ENCODE data around the gene CLEC4F.

Gene CLEC4F

DNA sequence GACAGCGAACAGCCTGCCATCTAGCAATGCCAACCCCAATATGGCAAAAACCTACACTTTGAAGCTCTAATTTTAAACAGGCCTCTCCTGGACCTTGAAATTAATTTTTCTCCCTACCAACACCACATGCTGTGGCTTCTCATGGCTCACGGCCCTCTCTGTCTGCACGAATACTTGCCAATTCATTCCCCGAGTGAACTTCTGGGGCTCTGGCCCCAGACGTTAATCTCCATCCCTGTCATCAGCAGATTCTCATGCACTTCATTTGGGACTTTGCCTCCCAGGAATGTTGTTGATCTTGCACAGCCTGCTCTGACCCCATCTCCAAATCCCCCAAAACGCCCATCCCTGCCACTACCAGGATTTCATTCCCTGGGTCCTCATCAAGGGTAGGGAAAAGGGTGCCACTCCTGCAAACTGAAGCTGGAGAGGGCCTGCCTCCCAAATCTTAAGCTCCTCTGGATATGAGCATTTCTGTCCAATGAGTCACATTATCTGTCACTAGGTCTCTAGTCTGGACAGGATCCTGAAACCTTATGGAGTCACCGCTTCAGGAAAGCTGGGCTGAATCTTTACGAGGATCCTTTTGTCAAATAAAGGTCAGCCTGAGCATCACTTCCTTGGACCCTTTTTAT, 40.4 kb downstream of the CLEC4F start:
- peak; percentile 79 for DNase-seq

DNA sequence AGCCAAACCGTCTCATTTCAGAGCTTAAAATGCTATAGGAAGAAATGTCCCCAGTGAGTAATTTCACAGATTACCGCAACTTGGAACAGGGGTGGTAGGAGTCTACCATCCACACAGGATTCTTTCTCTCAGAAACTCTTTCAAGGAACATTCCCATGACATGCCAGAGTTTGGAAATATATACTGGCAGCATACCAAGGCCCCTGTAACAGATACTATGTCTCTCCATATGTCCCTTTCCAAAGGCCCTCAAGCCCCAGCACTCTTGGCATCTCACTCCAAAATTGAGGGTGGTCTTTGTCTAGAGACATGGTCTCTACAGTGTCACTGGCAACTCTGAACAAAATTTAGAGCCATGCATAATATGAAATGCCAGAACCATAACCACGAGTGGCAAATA, 40.9 kb downstream of the CLEC4F start:
- DNase-seq, result peak; percentile 53

DNA sequence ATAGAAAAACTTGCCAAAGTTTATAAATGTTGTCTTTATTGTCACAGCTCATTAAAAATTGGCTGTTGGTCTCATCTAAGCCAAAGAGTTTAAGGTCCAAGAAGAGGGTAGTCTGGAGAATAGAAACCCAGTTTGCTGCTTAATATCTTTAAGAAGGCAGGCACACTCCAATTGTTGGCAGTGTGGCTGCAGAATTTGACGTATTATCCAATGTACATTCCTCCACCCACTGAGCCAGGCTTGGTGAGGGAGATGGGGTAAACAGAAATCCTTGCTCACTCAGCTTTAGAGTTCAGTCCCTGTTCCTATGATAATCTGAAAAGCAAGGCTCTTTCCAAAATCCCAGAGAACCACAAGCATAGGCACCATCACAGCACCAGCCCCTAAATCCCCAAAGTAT, 41.7 kb downstream of the CLEC4F start:
- no peak for DNase-seq

- DNase-seq, result peak; percentile 10
These were observed 42.9 kb downstream of the CLEC4F start for GRCh38 chr2:70777450-70777849.

GRCh38 chr2:70776266-70776665, 44.1 kb downstream of the CLEC4F start:
- DNase-seq, result no peak

- DNase-seq, result no peak
These were observed 45.3 kb downstream of the CLEC4F start for GRCh38 chr2:70775141-70775540.

- no peak for DNase-seq
These were observed 47.8 kb downstream of the CLEC4F start for GRCh38 chr2:70772486-70773155.

DNA sequence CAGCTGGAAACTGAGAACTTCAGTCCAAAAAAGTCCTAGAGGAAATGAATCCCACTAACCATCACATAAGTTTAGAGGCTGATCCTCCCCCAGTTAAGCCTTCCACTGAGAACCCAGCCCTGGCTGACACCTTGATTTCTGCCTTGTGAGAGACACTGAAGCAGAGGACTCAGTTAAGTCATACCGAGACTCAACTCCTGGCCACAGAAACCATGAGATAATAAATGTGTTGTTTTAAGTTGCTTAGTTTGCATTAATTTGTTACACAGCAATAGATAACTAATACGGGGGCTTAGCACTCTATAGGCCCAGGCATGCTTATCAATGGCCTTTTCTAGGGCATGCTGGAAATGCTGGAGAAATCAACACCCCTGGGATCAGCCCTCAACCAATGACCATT, 49.0 kb downstream of the CLEC4F start:
- DNase-seq, result no peak

DNA sequence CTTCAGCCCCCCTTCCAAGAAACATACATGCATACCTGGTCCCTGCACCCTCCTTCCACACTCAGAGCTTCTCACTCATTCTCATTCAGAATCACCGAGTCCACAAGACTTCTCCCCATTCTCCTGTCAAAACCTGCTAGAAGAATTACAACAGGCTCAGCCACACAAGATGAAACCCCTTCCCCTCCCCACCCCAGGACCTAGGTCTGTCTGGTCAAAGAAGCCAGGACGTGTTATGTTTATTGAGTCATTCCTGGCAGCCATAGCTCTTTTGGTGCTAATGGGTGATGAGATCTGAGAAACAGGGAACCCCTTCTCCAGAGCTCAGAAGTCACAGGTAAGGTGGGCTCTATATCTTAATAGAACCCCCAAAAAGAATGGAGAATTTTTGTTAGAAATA, 50.9 kb downstream of the CLEC4F start:
- DNase-seq, result no peak

DNA sequence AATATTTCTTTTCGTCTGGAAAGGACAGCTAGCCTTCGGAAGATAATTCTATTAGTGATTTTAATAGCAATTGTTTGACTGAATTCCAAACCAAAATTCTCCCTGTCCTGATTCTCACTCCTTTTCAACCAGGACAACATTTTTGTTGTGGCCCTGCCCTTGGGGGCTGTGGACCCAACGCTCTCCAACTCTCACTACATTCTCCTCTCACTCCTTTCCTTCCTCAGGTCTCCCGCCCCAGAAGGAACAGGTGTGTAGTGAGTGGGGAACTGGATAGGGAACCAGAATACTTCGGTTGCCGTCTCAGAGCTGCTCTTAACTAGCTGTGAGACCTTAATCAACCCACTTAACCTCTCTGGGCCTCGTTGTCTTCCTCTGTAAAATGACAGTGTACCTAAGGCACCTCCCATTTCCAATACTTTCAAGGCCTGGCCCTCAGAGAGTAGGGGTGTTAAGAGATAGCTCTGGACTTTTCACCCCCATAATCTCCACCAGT, 51.8 kb downstream of the CLEC4F start:
- no peak for DNase-seq

DNA sequence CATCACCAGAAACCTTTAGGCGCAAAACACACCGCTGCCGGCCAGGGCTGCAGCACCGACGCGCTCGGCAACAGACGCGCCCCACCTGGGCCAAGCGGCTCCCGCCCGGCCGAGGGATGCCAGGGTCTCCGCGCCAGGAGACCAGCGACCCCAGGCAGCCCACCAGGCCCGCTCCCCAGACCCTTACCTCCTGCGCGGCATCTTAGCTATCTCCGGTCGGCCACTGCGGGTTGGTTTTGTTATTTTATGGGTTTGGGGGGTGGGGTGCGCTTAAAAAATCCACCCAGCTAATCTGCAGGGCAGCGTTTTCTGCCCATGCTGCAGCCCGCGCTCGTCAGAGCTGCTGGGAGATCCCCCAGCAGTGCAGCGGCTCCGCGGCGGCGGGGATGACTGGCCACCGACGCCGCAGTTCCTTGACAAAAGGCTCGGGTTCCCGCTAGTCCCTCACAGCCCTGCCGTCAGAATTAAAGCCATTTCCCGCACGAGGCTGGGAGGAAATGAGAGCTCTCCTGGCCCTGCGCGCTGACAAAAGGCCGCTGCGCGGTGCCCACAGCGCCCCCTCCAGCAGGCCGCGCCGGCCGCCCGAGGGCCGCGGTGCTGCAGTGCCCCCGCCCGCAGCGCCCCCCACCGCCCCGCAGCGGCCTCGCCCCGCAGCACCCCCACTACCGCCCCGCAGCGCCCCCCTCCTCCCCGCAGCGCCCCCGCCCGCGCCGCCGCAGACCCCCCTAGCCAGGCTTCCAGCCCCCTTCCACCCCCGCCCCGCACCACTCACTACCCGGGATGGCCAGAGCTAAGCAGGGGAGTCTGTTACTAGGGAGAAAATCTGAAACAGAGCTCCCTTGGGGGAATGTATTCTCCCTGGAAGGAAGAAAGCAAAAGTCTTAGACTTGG, 52.5 kb downstream of the CLEC4F start, which contains the start of gene ADD2:
ADD2 (minus strand) TSS at position 502 of the 891 bp plus-strand sequence. CDS start 61,792 bp downstream, outside the sequence.
- DNase-seq, result peak; percentile 71

DNA sequence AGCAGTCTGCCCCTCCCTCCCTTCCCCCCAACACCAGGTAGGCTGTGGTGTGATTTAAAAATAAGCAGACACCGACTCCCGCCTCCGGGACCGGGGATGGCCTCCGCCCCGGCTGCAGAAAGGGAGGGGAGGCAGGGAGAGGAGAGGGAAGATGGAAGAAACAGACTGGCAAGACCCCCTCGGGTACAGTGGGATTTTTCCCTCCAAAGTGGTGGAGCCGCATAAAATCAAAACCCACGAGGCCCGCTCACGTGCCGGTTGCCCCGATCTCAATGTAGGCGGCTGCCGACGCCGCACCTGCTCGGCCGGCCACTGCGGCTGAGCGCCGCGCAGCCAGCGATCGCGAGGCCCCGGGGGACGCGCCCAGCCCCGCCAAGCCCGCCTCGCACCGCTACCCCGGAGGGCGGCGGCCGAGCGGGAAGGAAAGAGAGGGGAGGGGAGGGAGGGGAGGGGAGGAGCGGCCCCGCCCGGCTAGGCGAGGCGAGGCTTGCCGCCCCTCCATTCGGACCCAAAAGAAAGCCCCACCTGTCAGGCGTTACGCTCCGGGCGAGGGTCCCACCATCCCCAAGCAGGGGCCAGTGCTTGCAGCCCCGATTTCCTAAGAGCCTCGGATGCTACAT, 53.2 kb downstream of the CLEC4F start:
- peak; percentile 8 for DNase-seq

DNA sequence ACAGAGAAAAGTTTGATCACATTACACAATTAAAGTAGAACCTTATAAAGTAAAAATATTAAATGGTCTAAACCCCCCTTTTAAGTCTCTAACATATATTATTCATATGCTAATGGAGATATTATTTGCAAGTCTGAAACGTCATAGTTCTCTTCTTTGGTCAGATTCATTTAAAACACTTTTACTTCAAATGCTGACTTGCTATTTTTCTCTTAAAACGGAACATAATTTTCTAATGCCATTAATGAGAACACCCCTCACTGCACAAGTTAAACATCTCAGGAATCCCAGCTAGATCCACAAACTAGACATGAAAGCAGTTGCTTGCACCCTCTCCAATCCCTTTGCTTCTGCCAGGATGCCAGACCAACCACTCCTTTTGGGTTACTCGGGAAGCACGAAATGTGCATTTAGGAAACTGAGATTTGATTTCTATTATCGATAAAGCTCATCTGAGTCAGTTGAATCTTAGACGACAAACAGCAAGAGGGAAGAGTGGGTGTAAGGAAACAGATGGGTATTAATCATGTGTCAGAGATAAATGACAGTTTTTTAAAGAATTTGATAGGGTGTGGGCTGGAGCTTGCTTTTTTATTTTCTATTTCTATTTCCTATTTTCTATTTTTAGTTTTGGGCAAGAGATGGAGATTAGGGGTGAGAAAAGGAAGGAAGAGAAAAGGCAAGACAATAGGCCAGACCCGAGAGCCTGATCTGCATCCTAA, 53.9 kb downstream of the CLEC4F start:
- no peak for DNase-seq

DNA sequence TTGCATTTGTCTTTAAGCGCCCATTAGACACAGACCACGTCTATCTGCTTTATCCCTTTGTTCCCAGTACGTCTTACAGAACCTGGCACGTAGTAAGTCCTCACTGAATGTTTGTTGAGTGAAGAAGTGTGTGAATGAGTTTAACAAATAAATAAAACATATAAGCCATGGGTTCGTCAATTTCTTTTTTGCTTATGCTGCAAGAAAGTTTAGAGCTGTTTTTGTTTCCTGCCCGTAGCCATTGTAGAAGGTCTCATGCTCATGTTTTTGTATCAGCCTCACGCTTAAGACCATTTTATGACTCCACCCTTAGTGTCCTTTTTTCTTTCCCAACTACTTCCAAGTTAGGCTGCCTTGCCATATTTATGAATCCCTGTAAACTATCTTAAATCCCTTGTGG, 54.9 kb downstream of the CLEC4F start:
- no peak for DNase-seq

DNA sequence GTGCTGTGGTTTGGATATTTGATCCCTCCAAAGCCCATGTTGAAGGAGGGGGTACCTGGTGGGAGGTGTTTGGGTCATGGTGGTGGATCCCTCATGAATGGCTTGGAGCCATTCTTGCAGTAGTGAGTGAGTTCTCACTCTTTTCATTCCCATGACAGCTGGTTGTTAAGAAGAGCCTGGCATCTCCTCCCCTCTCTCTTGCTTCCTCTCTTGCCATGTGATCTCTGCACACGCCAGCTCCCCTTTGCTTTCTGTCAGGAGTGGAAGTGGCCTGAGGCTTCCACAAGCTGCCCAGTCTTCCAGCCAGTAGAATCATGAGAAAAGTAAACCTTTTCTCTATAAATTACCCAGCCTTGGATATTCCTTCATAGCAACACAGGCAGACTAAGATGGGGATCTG, 61.0 kb downstream of the CLEC4F start:
- DNase-seq, result no peak

All from fibroblast of skin of right biceps (primary cell).